ENCODE measurements around the gene OR8B3.

GRCh38 chr11:124440608-124441007, 41.8 kb upstream of the OR8B3 start:
- TF ChIP-seq CTCF (IDR thresholded peaks at IDR 0.05) (no peak), ATF2 (CRISPR knock-in tag; IDR thresholded peaks at IDR 0.05; ENCODE audit: borderline replicate concordance, low read depth) (no peak), SP1 (CRISPR knock-in tag; conservative IDR thresholded peaks at IDR 0.05) (no peak), ATF1 (CRISPR knock-in tag; IDR thresholded peaks at IDR 0.05) (no peak), IRF2 (CRISPR knock-in tag; IDR thresholded peaks at IDR 0.05; ENCODE audit: borderline replicate concordance, low read depth) (no peak), CBFB (CRISPR knock-in tag; IDR thresholded peaks at IDR 0.05; ENCODE audit: low read depth) (no peak), ATF6 (CRISPR knock-in tag; IDR thresholded peaks at IDR 0.05) (no peak), FOXP4 (CRISPR knock-in tag; IDR thresholded peaks at IDR 0.05) (no peak), USF1 (CRISPR knock-in tag; IDR thresholded peaks at IDR 0.05) (no peak), PREB (CRISPR knock-in tag; IDR thresholded peaks at IDR 0.05; ENCODE audit: borderline replicate concordance) (no peak), FOXP1 (CRISPR knock-in tag; IDR thresholded peaks at IDR 0.05; ENCODE audit: borderline replicate concordance) (no peak), NFYB (CRISPR knock-in tag; conservative IDR thresholded peaks at IDR 0.05; ENCODE audit: low read depth) (no peak), USF2 (CRISPR knock-in tag; IDR thresholded peaks at IDR 0.05) (no peak)
